ENCODE data around the gene SPAM1. TPM values are rescaled to one million over a fixed set of nuclear protein-coding genes. Genes with fewer than 3 reads are reported as not detected.
"Not testable (repeated sequence)": the region's sequence is repeated elsewhere in the genome, so short reads cannot be mapped to it uniquely, and the experiment has no call there.

Gene SPAM1
- not detected for total RNA-seq
- not detected for polyA plus RNA-seq (ENCODE audit: insufficient read length in 2 of 2)
- long read RNA-seq, donor 1 = 0 reads
- long read RNA-seq, donor 2 = 0 reads
- long read RNA-seq, donor 3 = 0 reads
- long read RNA-seq, donor 4 = 0 reads

GRCh38 chr7:123924941-123925340, at the start of gene SPAM1:
Gene SPAM1, plus strand, starts transcription at chr7:123925241. Its CDS starts 28,330 bp downstream, at chr7:123953571.
- no peaks in the 10 kb centered on the region for H3K36me3 ChIP-seq (ENCODE audit: control insufficient read depth, insufficient read depth, low read length)
- no peak for DNase-seq (ENCODE audit: low read depth in 4 of 6, low spot score in 6 of 6)
- H3K4me1 ChIP-seq (ENCODE audit: control insufficient read depth, insufficient read depth, low read length) = no peaks in the 10 kb centered on the region
- H3K27ac ChIP-seq (ENCODE audit: low read depth, low read length) = no peak within 1 kb of the TSS
- H3K9me3 ChIP-seq (ENCODE audit: control insufficient read depth, insufficient read depth, low read length) = no peaks in the 10 kb centered on the region
- no peaks in the 10 kb centered on the region for H3K27me3 ChIP-seq (ENCODE audit: control insufficient read depth, insufficient read depth, low read length)
- no peak within 1 kb of the TSS for H3K4me3 ChIP-seq (ENCODE audit: low read depth, low read length)

- no peaks in the 10 kb centered on the region for H3K36me3 ChIP-seq (ENCODE audit: control insufficient read depth, insufficient read depth, low read length)
- H3K27ac ChIP-seq (ENCODE audit: low read depth, low read length) = no peak overlapping the region
- WGBS (ENCODE audit: insufficient coverage) = 81% methylated on average over 3 of the region's 7 CpGs
- DNase-seq (ENCODE audit: low read depth in 4 of 6, low spot score in 6 of 6) = peak in 2 of 6 donors; percentile 2 to 69
- H3K9me3 ChIP-seq (ENCODE audit: control insufficient read depth, insufficient read depth, low read length) = no peaks in the 10 kb centered on the region
- no peaks in the 10 kb centered on the region for H3K4me1 ChIP-seq (ENCODE audit: control insufficient read depth, insufficient read depth, low read length)
- H3K4me3 ChIP-seq (ENCODE audit: low read depth, low read length) = no peak overlapping the region
- H3K27me3 ChIP-seq (ENCODE audit: control insufficient read depth, insufficient read depth, low read length) = no peaks in the 10 kb centered on the region
These were observed 48.3 kb upstream of the SPAM1 start for GRCh38 chr7:123876557-123877256.

- peak in 1 of 6 donors; percentile 11 for DNase-seq (ENCODE audit: low read depth in 4 of 6, low spot score in 6 of 6)
- H3K4me1 ChIP-seq (ENCODE audit: control insufficient read depth, insufficient read depth, low read length) = no peaks in the 10 kb centered on the region
- H3K4me3 ChIP-seq (ENCODE audit: low read depth, low read length) = no peak overlapping the region
- no peaks in the 10 kb centered on the region for H3K36me3 ChIP-seq (ENCODE audit: control insufficient read depth, insufficient read depth, low read length)
- no peaks in the 10 kb centered on the region for H3K27me3 ChIP-seq (ENCODE audit: control insufficient read depth, insufficient read depth, low read length)
- no peaks in the 10 kb centered on the region for H3K9me3 ChIP-seq (ENCODE audit: control insufficient read depth, insufficient read depth, low read length)
- no CpG with 5 or more reads among the region's 4 CpGs for WGBS (ENCODE audit: insufficient coverage)
- H3K27ac ChIP-seq (ENCODE audit: low read depth, low read length) = no peak overlapping the region
These were observed 45.4 kb upstream of the SPAM1 start for GRCh38 chr7:123879628-123880027.

- no peaks in the 10 kb centered on the region for H3K4me1 ChIP-seq (ENCODE audit: control insufficient read depth, insufficient read depth, low read length)
- H3K27me3 ChIP-seq (ENCODE audit: control insufficient read depth, insufficient read depth, low read length) = no peaks in the 10 kb centered on the region
- no peak for DNase-seq (ENCODE audit: low read depth in 4 of 6, low spot score in 6 of 6)
- H3K36me3 ChIP-seq (ENCODE audit: control insufficient read depth, insufficient read depth, low read length) = no peaks in the 10 kb centered on the region
- H3K27ac ChIP-seq (ENCODE audit: low read depth, low read length) = no peak overlapping the region
- no peak overlapping the region for H3K4me3 ChIP-seq (ENCODE audit: low read depth, low read length)
- no CpG with 5 or more reads among the region's 2 CpGs for WGBS (ENCODE audit: insufficient coverage)
- no peaks in the 10 kb centered on the region for H3K9me3 ChIP-seq (ENCODE audit: control insufficient read depth, insufficient read depth, low read length)
These were observed 43.7 kb upstream of the SPAM1 start for GRCh38 chr7:123881300-123881699.

- H3K36me3 ChIP-seq (ENCODE audit: control insufficient read depth, insufficient read depth, low read length) = no peaks in the 10 kb centered on the region
- H3K9me3 ChIP-seq (ENCODE audit: control insufficient read depth, insufficient read depth, low read length) = no peaks in the 10 kb centered on the region
- DNase-seq (ENCODE audit: low read depth in 4 of 6, low spot score in 6 of 6) = no peak
- H3K27me3 ChIP-seq (ENCODE audit: control insufficient read depth, insufficient read depth, low read length) = no peaks in the 10 kb centered on the region
- H3K27ac ChIP-seq (ENCODE audit: low read depth, low read length) = no peak overlapping the region
- H3K4me3 ChIP-seq (ENCODE audit: low read depth, low read length) = no peak overlapping the region
- H3K4me1 ChIP-seq (ENCODE audit: control insufficient read depth, insufficient read depth, low read length) = no peaks in the 10 kb centered on the region
These were observed 41.9 kb upstream of the SPAM1 start for GRCh38 chr7:123883154-123883553.

- Histone ChIP-seq H3K27me3 (ENCODE audit: control insufficient read depth, insufficient read depth, low read length) (no peaks in the 10 kb centered on the region), H3K36me3 (ENCODE audit: control insufficient read depth, insufficient read depth, low read length) (no peaks in the 10 kb centered on the region), H3K4me1 (ENCODE audit: control insufficient read depth, insufficient read depth, low read length) (no peaks in the 10 kb centered on the region), H3K27ac (ENCODE audit: low read depth, low read length) (no peak overlapping the region), H3K4me3 (ENCODE audit: low read depth, low read length) (no peak overlapping the region), H3K9me3 (ENCODE audit: control insufficient read depth, insufficient read depth, low read length) (peaks cover 1% of the 10 kb centered on the region)
- no peak for DNase-seq (ENCODE audit: low read depth in 4 of 6, low spot score in 6 of 6)
These were observed 36.8 kb upstream of the SPAM1 start for GRCh38 chr7:123888192-123888591.

- H3K36me3 ChIP-seq (ENCODE audit: control insufficient read depth, insufficient read depth, low read length); H3K9me3 ChIP-seq (ENCODE audit: control insufficient read depth, insufficient read depth, low read length); H3K27me3 ChIP-seq (ENCODE audit: control insufficient read depth, insufficient read depth, low read length); H3K4me1 ChIP-seq (ENCODE audit: control insufficient read depth, insufficient read depth, low read length); H3K4me3 ChIP-seq (ENCODE audit: low read depth, low read length); H3K27ac ChIP-seq (ENCODE audit: low read depth, low read length); DNase-seq (ENCODE audit: low read depth in 4 of 6, low spot score in 6 of 6): not testable (repeated sequence)
- 96% methylated on average over 10 of the region's 10 CpGs for whole genome bisulfite sequencing (ENCODE audit: insufficient coverage)
These were observed 30.3 kb upstream of the SPAM1 start for GRCh38 chr7:123894753-123895152.

GRCh38 chr7:123901101-123901500, 23.9 kb upstream of the SPAM1 start:
- no CpG with 5 or more reads among the region's 1 CpG for WGBS (ENCODE audit: insufficient coverage)
- no peak for DNase-seq (ENCODE audit: low read depth in 4 of 6, low spot score in 6 of 6)
- H3K36me3 ChIP-seq (ENCODE audit: control insufficient read depth, insufficient read depth, low read length) = no peaks in the 10 kb centered on the region
- H3K27me3 ChIP-seq (ENCODE audit: control insufficient read depth, insufficient read depth, low read length) = no peaks in the 10 kb centered on the region
- H3K9me3 ChIP-seq (ENCODE audit: control insufficient read depth, insufficient read depth, low read length) = no peaks in the 10 kb centered on the region
- H3K4me1 ChIP-seq (ENCODE audit: control insufficient read depth, insufficient read depth, low read length) = no peaks in the 10 kb centered on the region
- H3K27ac ChIP-seq (ENCODE audit: low read depth, low read length) = no peak overlapping the region
- H3K4me3 ChIP-seq (ENCODE audit: low read depth, low read length) = no peak overlapping the region

GRCh38 chr7:123905714-123906113, 19.3 kb upstream of the SPAM1 start:
- Histone ChIP-seq H3K36me3 (ENCODE audit: control insufficient read depth, insufficient read depth, low read length) (no peaks in the 10 kb centered on the region), H3K4me1 (ENCODE audit: control insufficient read depth, insufficient read depth, low read length) (no peaks in the 10 kb centered on the region), H3K27me3 (ENCODE audit: control insufficient read depth, insufficient read depth, low read length) (no peaks in the 10 kb centered on the region), H3K4me3 (ENCODE audit: low read depth, low read length) (no peak overlapping the region), H3K27ac (ENCODE audit: low read depth, low read length) (no peak overlapping the region), H3K9me3 (ENCODE audit: control insufficient read depth, insufficient read depth, low read length) (no peaks in the 10 kb centered on the region)
- no peak for DNase-seq (ENCODE audit: low read depth in 4 of 6, low spot score in 6 of 6)

- no peaks in the 10 kb centered on the region for H3K4me1 ChIP-seq (ENCODE audit: control insufficient read depth, insufficient read depth, low read length)
- H3K27ac ChIP-seq (ENCODE audit: low read depth, low read length) = no peak overlapping the region
- WGBS (ENCODE audit: insufficient coverage) = no CpG with 5 or more reads among the region's 2 CpGs
- DNase-seq (ENCODE audit: low read depth in 4 of 6, low spot score in 6 of 6) = peak in 2 of 6 donors; percentile 4 to 18
- H3K9me3 ChIP-seq (ENCODE audit: control insufficient read depth, insufficient read depth, low read length) = no peaks in the 10 kb centered on the region
- H3K27me3 ChIP-seq (ENCODE audit: control insufficient read depth, insufficient read depth, low read length) = no peaks in the 10 kb centered on the region
- H3K4me3 ChIP-seq (ENCODE audit: low read depth, low read length) = no peak overlapping the region
- H3K36me3 ChIP-seq (ENCODE audit: control insufficient read depth, insufficient read depth, low read length) = no peaks in the 10 kb centered on the region
These were observed 8.8 kb upstream of the SPAM1 start for GRCh38 chr7:123916240-123916724.

All from spinal cord (tissue), 10 donors.